Adrenal gland (tissue), 5 donors: ENCODE results near the gene RHO.
"Not testable (repeated sequence)": the region's sequence is repeated elsewhere in the genome, so short reads cannot be mapped to it uniquely, and the experiment has no call there.

Source experiments
- POLR2A ChIP-seq, 2 donors: fragments of 450-650 bp; IDR thresholded peaks; one replicate each; pipeline ENCODE4 v1.6.1; 2017; ENCODE audit warnings: antibody characterized with exemption in 2 of 2, mild to moderate bottlenecking in 2 of 2, moderate library complexity in 1 of 2
- TF ChIP-seq, protein P1 (sequence below), 6 experiments: fragments of 450-650 bp in 4 of 6; fragments of 200-600 bp in 2 of 6; sonication (generic) in 1 of 6; IDR thresholded peaks; 1 replicate in 5 of 6; 2 replicates in 1 of 6; pipeline versions ENCODE4 v1.5.1 to v1.8.0; 2016 to 2021; ENCODE audit warnings: antibody characterized with exemption in 6 of 6, mild to moderate bottlenecking in 2 of 6, moderate library complexity in 1 of 6
- donor health status: DM: no; HTN: no; CAD: no.

DNA sequence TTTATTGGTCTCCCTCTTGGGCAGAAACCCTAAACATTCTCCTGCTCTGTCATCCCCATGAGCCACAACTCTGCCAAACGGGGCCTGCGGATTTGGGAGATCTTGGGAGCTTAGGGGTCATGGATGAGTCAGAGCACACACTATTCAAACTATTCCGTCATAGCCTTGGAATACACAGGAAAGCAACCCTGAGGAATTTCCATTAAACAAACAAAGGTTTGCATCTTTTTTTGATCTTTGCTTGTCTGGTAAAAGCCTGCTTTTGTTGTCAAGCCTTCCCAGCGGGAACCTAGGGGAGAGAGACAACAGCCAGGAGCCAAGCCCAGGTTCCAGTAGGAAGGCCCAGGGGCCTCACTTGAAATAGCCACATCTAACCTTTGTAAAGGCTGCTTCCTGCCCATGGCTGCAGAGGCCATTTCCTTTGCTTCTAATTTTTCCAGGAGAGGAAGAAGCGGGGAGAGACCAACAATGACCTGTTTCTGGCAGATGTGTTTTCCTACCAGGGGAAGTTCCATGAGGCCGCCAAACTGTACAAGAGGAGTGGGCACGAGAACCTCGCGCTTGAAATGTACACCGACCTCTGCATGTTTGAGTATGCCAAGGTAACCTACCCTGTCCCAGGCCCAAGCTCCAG lies 33.3 kb upstream of the RHO start:
- TF ChIP-seq, protein P1, sequence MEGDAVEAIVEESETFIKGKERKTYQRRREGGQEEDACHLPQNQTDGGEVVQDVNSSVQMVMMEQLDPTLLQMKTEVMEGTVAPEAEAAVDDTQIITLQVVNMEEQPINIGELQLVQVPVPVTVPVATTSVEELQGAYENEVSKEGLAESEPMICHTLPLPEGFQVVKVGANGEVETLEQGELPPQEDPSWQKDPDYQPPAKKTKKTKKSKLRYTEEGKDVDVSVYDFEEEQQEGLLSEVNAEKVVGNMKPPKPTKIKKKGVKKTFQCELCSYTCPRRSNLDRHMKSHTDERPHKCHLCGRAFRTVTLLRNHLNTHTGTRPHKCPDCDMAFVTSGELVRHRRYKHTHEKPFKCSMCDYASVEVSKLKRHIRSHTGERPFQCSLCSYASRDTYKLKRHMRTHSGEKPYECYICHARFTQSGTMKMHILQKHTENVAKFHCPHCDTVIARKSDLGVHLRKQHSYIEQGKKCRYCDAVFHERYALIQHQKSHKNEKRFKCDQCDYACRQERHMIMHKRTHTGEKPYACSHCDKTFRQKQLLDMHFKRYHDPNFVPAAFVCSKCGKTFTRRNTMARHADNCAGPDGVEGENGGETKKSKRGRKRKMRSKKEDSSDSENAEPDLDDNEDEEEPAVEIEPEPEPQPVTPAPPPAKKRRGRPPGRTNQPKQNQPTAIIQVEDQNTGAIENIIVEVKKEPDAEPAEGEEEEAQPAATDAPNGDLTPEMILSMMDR (IDR thresholded peaks at IDR 0.05), result not testable (repeated sequence)
- not testable (repeated sequence) for TF ChIP-seq POLR2A (IDR thresholded peaks at IDR 0.05)
